ENCODE data around the gene RHOT2. TPM values are rescaled to one million over a fixed set of nuclear protein-coding genes. Genes with fewer than 3 reads are reported as not detected.

Gene RHOT2
- total RNA-seq, 1 donor from 2014 or later, result 189 TPM

GRCh38 chr16:634996-635395 is 32.9 kb upstream of the RHOT2 start:
- TF ChIP-seq CTCF (conservative IDR thresholded peaks at IDR 0.05), result no peak
- no peak for DNase-seq (ENCODE audit: low read depth, low spot score)
- peaks cover 4% of the 10 kb centered on the region for H3K36me3 Mint-ChIP-seq (ENCODE audit: low read depth)
- peak overlapping the region; percentile 78 for H3K4me3 Mint-ChIP-seq
- peaks cover 7% of the 10 kb centered on the region for H3K27me3 Mint-ChIP-seq (ENCODE audit: low read depth)
- peaks cover 8% of the 10 kb centered on the region for H3K4me1 Mint-ChIP-seq
- no peaks in the 10 kb centered on the region for H3K9me3 Mint-ChIP-seq
- H3K27ac Mint-ChIP-seq (ENCODE audit: unreplicated experiment), result no peak overlapping the region

DNA sequence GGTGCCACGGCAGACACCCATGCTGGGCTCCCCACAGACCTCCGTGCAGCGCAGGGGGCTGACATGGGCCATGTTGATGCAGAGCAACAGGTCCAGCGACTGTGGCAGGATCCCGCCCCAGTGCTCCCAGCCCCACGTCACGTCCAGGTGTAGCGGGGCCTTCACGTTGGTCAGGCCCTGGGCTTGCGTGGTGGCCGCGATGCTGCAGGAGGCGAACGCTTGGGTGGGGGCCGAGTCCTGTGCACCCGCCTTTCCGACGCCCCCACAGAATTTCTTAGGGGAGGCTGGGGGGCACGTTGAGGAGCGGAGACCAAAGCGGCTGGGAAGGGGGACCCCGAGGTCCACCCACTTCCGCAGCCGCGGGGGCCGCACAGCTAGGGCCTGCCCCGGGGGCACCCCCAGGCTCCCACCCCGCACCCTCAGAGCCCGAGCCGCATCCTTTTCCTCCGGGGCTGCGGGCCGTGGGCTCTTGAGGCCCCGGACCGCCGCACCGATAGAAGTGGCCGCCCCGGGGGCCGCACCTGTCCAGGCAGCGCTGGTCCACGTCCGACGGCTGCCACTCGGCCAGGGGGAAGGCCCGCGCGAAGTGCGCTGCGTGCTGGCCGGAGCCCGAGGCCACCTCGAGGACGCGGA is 32.2 kb upstream of the RHOT2 start:
- DNase-seq (ENCODE audit: low read depth, low spot score), result no peak
- TF ChIP-seq CTCF (conservative IDR thresholded peaks at IDR 0.05), result no peak
- Mint-ChIP-seq H3K36me3 (ENCODE audit: low read depth) (peaks cover 4% of the 10 kb centered on the region), H3K27me3 (ENCODE audit: low read depth) (peaks cover 7% of the 10 kb centered on the region), H3K4me1 (peaks cover 5% of the 10 kb centered on the region), H3K4me3 (peak overlapping the region; percentile 56), H3K27ac (ENCODE audit: unreplicated experiment) (no peak overlapping the region), H3K9me3 (no peaks in the 10 kb centered on the region)

DNA sequence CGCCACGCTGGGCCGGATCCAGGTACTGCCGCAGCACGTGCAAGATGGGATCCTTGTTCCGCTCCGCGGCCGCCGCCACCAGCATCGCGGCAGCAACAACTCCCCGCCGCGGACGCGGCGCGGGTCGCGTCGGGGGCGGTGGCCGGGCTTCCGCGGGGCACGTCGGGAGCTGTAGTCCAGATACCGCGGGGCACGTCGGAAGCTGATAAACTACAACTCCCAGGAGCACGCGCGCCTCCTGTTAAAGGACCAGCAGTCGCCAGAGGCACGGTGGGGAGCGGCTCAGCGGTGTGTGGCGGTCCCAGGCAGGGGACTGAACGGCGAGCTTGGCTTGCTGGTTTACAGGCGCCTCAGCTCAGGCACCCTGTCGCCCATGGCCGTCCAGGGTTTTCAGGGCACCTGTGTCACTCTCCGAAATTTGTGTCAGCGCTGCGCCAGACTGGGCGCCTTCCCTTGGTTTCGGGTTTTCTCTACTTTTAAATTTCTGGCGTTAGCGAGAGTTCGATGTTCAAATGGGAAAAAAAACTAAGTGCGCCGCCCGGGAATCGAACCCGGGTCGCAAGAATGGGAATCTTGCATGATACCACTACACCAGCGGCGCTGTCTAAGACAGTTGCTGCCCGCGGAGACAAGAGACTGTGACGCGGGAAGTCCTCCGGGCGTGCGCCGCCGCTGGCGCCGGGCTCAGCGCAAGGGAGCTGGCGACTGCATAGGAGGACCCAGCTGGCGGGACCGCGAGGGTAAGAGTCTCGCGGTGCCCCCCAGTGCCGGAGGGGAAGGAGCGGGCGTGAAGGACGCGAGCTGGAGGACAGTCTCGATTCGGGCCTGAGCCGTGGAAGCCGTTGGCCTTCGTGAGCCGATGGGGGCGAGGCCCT is 31.5 kb upstream of the RHOT2 start, which contains the start of gene METTL26:
TSS of gene METTL26 (minus strand) at position 100 of the 875 bp plus-strand sequence. CDS start at position 85, 15 bp downstream.
- peak within 1 kb of the TSS; percentile 98 for H3K4me3 Mint-ChIP-seq
- H3K9me3 Mint-ChIP-seq, result no peaks in the 10 kb centered on the region
- peak; percentile 93 for DNase-seq (ENCODE audit: low read depth, low spot score)
- TF ChIP-seq CTCF (conservative IDR thresholded peaks at IDR 0.05), result no peak
- peaks cover 7% of the 10 kb centered on the region for H3K27me3 Mint-ChIP-seq (ENCODE audit: low read depth)
- H3K36me3 Mint-ChIP-seq (ENCODE audit: low read depth), result peaks cover 4% of the 10 kb centered on the region
- peaks cover 5% of the 10 kb centered on the region for H3K4me1 Mint-ChIP-seq
- H3K27ac Mint-ChIP-seq (ENCODE audit: unreplicated experiment), result peak within 1 kb of the TSS; percentile 98

GRCh38 chr16:637081-638018 is 30.6 kb upstream of the RHOT2 start:
- no peak overlapping the region for H3K27ac Mint-ChIP-seq (ENCODE audit: unreplicated experiment)
- TF ChIP-seq CTCF (conservative IDR thresholded peaks at IDR 0.05), result no peak
- no peaks in the 10 kb centered on the region for H3K9me3 Mint-ChIP-seq
- peak; percentile 80 for DNase-seq (ENCODE audit: low read depth, low spot score)
- peaks cover 7% of the 10 kb centered on the region for H3K27me3 Mint-ChIP-seq (ENCODE audit: low read depth)
- H3K4me3 Mint-ChIP-seq, result peak overlapping the region; percentile 98
- H3K36me3 Mint-ChIP-seq (ENCODE audit: low read depth), result peaks cover 4% of the 10 kb centered on the region
- peaks cover 5% of the 10 kb centered on the region for H3K4me1 Mint-ChIP-seq

- Mint-ChIP-seq H3K4me3 (peak overlapping the region; percentile 78), H3K27ac (ENCODE audit: unreplicated experiment) (no peak overlapping the region), H3K4me1 (peaks cover 5% of the 10 kb centered on the region), H3K36me3 (ENCODE audit: low read depth) (peaks cover 4% of the 10 kb centered on the region), H3K9me3 (no peaks in the 10 kb centered on the region), H3K27me3 (ENCODE audit: low read depth) (peaks cover 7% of the 10 kb centered on the region)
- DNase-seq (ENCODE audit: low read depth, low spot score), result no peak
- no peak for TF ChIP-seq CTCF (conservative IDR thresholded peaks at IDR 0.05)
Measured at GRCh38 chr16:638034-638543, 29.8 kb upstream of the RHOT2 start.
